GM18873 (cell line): ENCODE data around the gene PLEKHO2.

Experiments used
- ATAC-seq: cut with Tn5 transposase; IDR thresholded peaks from one replicate; pipeline ENCODE4 v1.9.1; 2021; ENCODE audit warnings: mild to moderate bottlenecking, moderate library complexity, moderate number of reproducible peaks; ENCODE audit not compliant: unreplicated experiment, low FRiP score

The PLEKHO2 gene

GRCh38 chr15:64909546-64909945, 67.8 kb downstream of the PLEKHO2 start:
- no peak for ATAC-seq

GRCh38 chr15:64911311-64912186, 69.8 kb downstream of the PLEKHO2 start, which contains the start of gene ANKDD1A:
TSS of gene ANKDD1A (plus strand) at chr15:64911902. CDS start at chr15:64911931, 29 bp downstream.
- ATAC-seq, result no peak

GRCh38 chr15:64912379-64913325, 70.9 kb downstream of the PLEKHO2 start:
- ATAC-seq, result no peak

GRCh38 chr15:64915518-64916227, 74.0 kb downstream of the PLEKHO2 start:
- ATAC-seq, result no peak

GRCh38 chr15:64916365-64916764, 74.7 kb downstream of the PLEKHO2 start:
- ATAC-seq, result no peak

- ATAC-seq, result no peak
Observed at GRCh38 chr15:64917211-64917610, 75.5 kb downstream of the PLEKHO2 start.
